Measurements from ENCODE around the gene MBNL1. TPM values are rescaled to one million over a fixed set of nuclear protein-coding genes. Genes with fewer than 3 reads are reported as not detected.
A peak's percentile ranks its signal among the peaks of the same experiment; 100 is the strongest.

Gene MBNL1
- total RNA-seq, 1 experiment from 2014 or later: 200 TPM

GRCh38 chr3:152328841-152329240, 60.1 kb downstream of the MBNL1 start (continued):
- no peak for TF ChIP-seq CTCF (IDR thresholded peaks at IDR 0.05 in 2 of 3, conservative IDR thresholded peaks at IDR 0.05 in 1 of 3; ENCODE audit: borderline replicate concordance in 1 of 3, insufficient read depth in 1 of 3, low read depth in 2 of 3, low read length in 2 of 3)
- peak; percentile 34; the same call in 1 of the 2 replicates for TF ChIP-seq ELF1 (IDR thresholded peaks at IDR 0.05; ENCODE audit: borderline replicate concordance, low read depth)
- TF ChIP-seq EZH2 (IDR thresholded peaks at IDR 0.05): no peak
- no peak for TF ChIP-seq YY1 (IDR thresholded peaks at IDR 0.05; ENCODE audit: extremely low read depth, insufficient replicate concordance, low read depth, low read length)
- TF ChIP-seq POLR2AphosphoS5 (IDR thresholded peaks at IDR 0.05; ENCODE audit: low read depth, low read length): peak; percentile 47; the same call in 1 of the 2 replicates
- peak; percentile 19 for TF ChIP-seq RAD21 (IDR thresholded peaks at IDR 0.05; ENCODE audit: low read depth)
- TF ChIP-seq SIN3A (IDR thresholded peaks at IDR 0.05; ENCODE audit: low read depth): peak; percentile 68
- peak; percentile 28 for TF ChIP-seq TCF7L2 (IDR thresholded peaks at IDR 0.05; ENCODE audit: borderline replicate concordance, extremely low read depth, insufficient read depth, insufficient read length)

GRCh38 chr3:152330559-152330958, 61.8 kb downstream of the MBNL1 start:
- DNase-seq (ENCODE audit: low read depth, low spot score): no peak
- ChIA-PET CTCF (interaction anchor here (1.5 kb wide), 1 partner anchor 304 kb away, joined by 3 read pairs; no protein-coding TSS in a partner anchor), RAD21 (ENCODE audit: low non-redundant PET in 1 of 2, low total read pairs in 2 of 2, uncharacterized antibody in 2 of 2, unreplicated experiment in 2 of 2) (no interaction called here), POLR2A (interaction anchor here (1.2 kb wide), 1 partner anchor 62 kb away, joined by 5 read pairs; the partner anchor contains the start of gene MBNL1)
- H3K9ac ChIP-seq (ENCODE audit: low read length): peak overlapping the region; percentile 37
- H3K4me3 ChIP-seq (replicated peaks in 1 of 2; ENCODE audit: low read depth in 1 of 2, low read length in 2 of 2): no peak overlapping the region
- no peaks in the 10 kb centered on the region for H3K9me2 ChIP-seq (ENCODE audit: insufficient read depth)
- intact Hi-C loops (cut with micrococcal nuclease): no loop called here
- TF ChIP-seq RAD21 (IDR thresholded peaks at IDR 0.05; ENCODE audit: low read depth) (no peak), MAX (IDR thresholded peaks at IDR 0.05) (no peak), SP1 (IDR thresholded peaks at IDR 0.05; ENCODE audit: low read depth) (no peak), EZH2phosphoT487 (IDR thresholded peaks at IDR 0.05; ENCODE audit: borderline replicate concordance) (no peak), CBX3 (IDR thresholded peaks at IDR 0.05; ENCODE audit: low read depth) (no peak), REST (IDR thresholded peaks at IDR 0.05; ENCODE audit: low read depth) (no peak), POLR2A (IDR thresholded peaks at IDR 0.05; ENCODE audit: borderline replicate concordance, extremely low read depth, insufficient read depth, insufficient read length) (no peak), YY1 (IDR thresholded peaks at IDR 0.05; ENCODE audit: extremely low read depth, insufficient replicate concordance, low read depth, low read length) (no peak), JUND (IDR thresholded peaks at IDR 0.05) (no peak)
- H3K4me2 ChIP-seq (ENCODE audit: low read length): peak overlapping the region; percentile 60
- no peaks in the 10 kb centered on the region for H3K27me3 ChIP-seq (ENCODE audit: insufficient read depth, low read length)
- H3K27ac ChIP-seq (ENCODE audit: low read depth, low read length): peak overlapping the region; percentile 60; the same call in 1 of the 2 replicates
- peaks cover 50 to 56% of the 10 kb centered on the region in 2 experiments for H3K4me1 ChIP-seq (ENCODE audit: control insufficient read depth in 1 of 2, insufficient read depth in 2 of 2, low read length in 2 of 2)
- peaks cover 99% of the 10 kb centered on the region for H3K79me2 ChIP-seq (ENCODE audit: insufficient read depth, low read length)
- no peak overlapping the region for H2AFZ ChIP-seq (ENCODE audit: low read depth, low read length, poor library complexity, severe bottlenecking)
- H3K36me3 ChIP-seq (ENCODE audit: control insufficient read depth in 1 of 2, insufficient read depth in 2 of 2, low read length in 2 of 2): peaks cover 0 to 8% of the 10 kb centered on the region in 2 experiments; a peak in 2 of 4 replicates
- H4K20me1 ChIP-seq (ENCODE audit: insufficient read depth): 0 out of 2 replicates have a peak, but pooled peaks cover 6% of the 10 kb centered on the region
- BruUV-seq (replicated peaks): no TSS peak
- ATAC-seq: no peak
- no peaks in the 10 kb centered on the region for H3K9me3 ChIP-seq (ENCODE audit: control insufficient read depth in 1 of 2, insufficient read depth in 1 of 2, low read depth in 1 of 2, low read length in 2 of 2)
